ENCODE data around the gene ARHGAP32. TPM values are rescaled to one million over a fixed set of nuclear protein-coding genes. Genes with fewer than 3 reads are reported as not detected.

Gene ARHGAP32
- total RNA-seq, 1 donor from 2014 or later: 38.4 TPM

GRCh38 chr11:128929991-128930390, 262.1 kb downstream of the ARHGAP32 start:
- H3K27ac Mint-ChIP-seq (ENCODE audit: unreplicated experiment): no peak overlapping the region
- H3K36me3 Mint-ChIP-seq (ENCODE audit: low read depth): no peaks in the 10 kb centered on the region
- peak overlapping the region; percentile 76 for H3K4me3 Mint-ChIP-seq
- peaks cover 50% of the 10 kb centered on the region for H3K4me1 Mint-ChIP-seq
- no peak for DNase-seq (ENCODE audit: low read depth, low spot score)
- no peaks in the 10 kb centered on the region for H3K9me3 Mint-ChIP-seq
- TF ChIP-seq, protein P1, sequence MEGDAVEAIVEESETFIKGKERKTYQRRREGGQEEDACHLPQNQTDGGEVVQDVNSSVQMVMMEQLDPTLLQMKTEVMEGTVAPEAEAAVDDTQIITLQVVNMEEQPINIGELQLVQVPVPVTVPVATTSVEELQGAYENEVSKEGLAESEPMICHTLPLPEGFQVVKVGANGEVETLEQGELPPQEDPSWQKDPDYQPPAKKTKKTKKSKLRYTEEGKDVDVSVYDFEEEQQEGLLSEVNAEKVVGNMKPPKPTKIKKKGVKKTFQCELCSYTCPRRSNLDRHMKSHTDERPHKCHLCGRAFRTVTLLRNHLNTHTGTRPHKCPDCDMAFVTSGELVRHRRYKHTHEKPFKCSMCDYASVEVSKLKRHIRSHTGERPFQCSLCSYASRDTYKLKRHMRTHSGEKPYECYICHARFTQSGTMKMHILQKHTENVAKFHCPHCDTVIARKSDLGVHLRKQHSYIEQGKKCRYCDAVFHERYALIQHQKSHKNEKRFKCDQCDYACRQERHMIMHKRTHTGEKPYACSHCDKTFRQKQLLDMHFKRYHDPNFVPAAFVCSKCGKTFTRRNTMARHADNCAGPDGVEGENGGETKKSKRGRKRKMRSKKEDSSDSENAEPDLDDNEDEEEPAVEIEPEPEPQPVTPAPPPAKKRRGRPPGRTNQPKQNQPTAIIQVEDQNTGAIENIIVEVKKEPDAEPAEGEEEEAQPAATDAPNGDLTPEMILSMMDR (conservative IDR thresholded peaks at IDR 0.05): no peak
- peaks cover 31% of the 10 kb centered on the region for H3K27me3 Mint-ChIP-seq (ENCODE audit: low read depth)

GRCh38 chr11:128929468-128929867, 262.7 kb downstream of the ARHGAP32 start:
- TF ChIP-seq, protein P1 (conservative IDR thresholded peaks at IDR 0.05): no peak
- Mint-ChIP-seq H3K36me3 (ENCODE audit: low read depth) (no peaks in the 10 kb centered on the region), H3K4me3 (peak overlapping the region; percentile 76), H3K27ac (ENCODE audit: unreplicated experiment) (peak overlapping the region; percentile 28), H3K4me1 (peaks cover 53% of the 10 kb centered on the region), H3K27me3 (ENCODE audit: low read depth) (peaks cover 32% of the 10 kb centered on the region), H3K9me3 (no peaks in the 10 kb centered on the region)
- no peak for DNase-seq (ENCODE audit: low read depth, low spot score)

DNA sequence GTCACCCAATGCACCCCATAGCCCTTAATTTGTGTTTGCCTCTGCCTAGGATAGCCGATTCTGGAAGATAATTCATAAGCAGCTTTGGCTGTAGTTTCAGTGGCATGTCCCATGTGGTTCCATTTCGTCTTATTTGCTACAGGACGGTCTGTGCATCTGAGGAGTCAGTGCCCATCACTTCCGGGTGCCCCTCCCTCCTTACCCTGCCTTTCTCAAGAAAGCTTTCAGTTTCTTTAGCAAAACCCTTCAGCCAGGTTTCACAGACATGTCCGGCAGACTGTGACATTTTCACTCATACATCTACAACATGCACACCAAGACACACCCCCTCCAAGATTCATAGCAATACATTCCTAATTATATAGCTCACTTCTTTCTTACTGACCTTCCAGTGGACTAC, 263.7 kb downstream of the ARHGAP32 start:
- H3K4me1 Mint-ChIP-seq: peaks cover 46% of the 10 kb centered on the region
- no peaks in the 10 kb centered on the region for H3K36me3 Mint-ChIP-seq (ENCODE audit: low read depth)
- TF ChIP-seq, protein P1 (conservative IDR thresholded peaks at IDR 0.05): no peak
- H3K27me3 Mint-ChIP-seq (ENCODE audit: low read depth): peaks cover 37% of the 10 kb centered on the region
- H3K9me3 Mint-ChIP-seq: no peaks in the 10 kb centered on the region
- no peak overlapping the region for H3K27ac Mint-ChIP-seq (ENCODE audit: unreplicated experiment)
- H3K4me3 Mint-ChIP-seq: no peak overlapping the region
- DNase-seq (ENCODE audit: low read depth, low spot score): no peak

DNA sequence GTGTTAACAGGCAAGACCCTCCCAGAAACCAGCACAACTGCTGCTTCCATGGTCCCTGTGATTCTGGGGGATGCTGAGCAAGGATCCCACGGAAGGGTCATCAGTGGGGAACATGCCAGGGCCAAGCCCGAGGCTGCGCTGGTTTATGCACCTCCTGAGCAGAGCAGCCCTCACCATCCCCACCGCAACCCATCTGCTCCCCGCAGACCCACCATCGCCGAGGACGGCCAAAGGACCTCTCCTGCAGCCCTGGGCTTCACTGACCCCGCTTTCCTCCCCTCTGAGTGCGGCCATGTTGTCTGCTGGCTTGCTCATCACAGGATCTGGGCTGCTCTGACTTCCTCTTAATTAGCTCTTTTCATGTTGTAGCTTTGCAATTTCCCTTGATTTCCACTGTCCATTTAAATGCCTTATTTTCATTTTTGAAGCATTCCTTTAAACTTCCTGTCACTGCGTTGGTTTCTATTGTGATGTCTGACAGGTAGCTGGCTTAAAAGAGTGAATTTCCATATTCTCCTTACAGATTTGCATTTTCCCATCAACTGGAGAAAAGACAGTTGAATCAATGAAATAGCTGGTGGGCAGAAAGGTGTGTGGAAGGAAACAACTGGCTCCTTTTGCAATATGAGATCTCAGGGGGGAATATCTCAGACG, 264.3 kb downstream of the ARHGAP32 start:
- no peaks in the 10 kb centered on the region for H3K9me3 Mint-ChIP-seq
- H3K27me3 Mint-ChIP-seq (ENCODE audit: low read depth): peaks cover 37% of the 10 kb centered on the region
- H3K4me1 Mint-ChIP-seq: peaks cover 44% of the 10 kb centered on the region
- TF ChIP-seq, protein P1 (conservative IDR thresholded peaks at IDR 0.05): no peak
- no peak for DNase-seq (ENCODE audit: low read depth, low spot score)
- H3K4me3 Mint-ChIP-seq: no peak overlapping the region
- no peak overlapping the region for H3K27ac Mint-ChIP-seq (ENCODE audit: unreplicated experiment)
- H3K36me3 Mint-ChIP-seq (ENCODE audit: low read depth): no peaks in the 10 kb centered on the region

DNA sequence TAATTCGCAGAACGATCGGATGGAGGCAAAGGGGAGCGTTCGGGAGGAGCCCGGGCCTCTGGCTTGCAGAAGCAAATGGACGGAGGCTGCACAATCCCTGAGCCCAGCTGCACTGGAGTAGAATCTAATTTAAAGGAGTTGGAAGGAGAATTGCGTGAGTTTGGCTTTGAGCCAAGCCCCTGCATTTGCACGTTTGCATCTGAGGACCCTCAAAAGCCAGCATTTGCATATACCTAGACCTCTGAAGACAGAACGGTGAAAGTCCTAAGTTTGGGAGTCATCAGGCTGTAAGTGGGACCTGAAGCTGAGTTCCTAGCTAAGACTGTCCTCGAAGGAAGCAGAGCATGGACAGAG, 265.0 kb downstream of the ARHGAP32 start:
- no peak for DNase-seq (ENCODE audit: low read depth, low spot score)

More for the DNA sequence above, 265.0 kb downstream of the ARHGAP32 start:
- no peaks in the 10 kb centered on the region for H3K9me3 Mint-ChIP-seq
- TF ChIP-seq, protein P1 (conservative IDR thresholded peaks at IDR 0.05): no peak
- peaks cover 37% of the 10 kb centered on the region for H3K27me3 Mint-ChIP-seq (ENCODE audit: low read depth)
- H3K4me3 Mint-ChIP-seq: no peak overlapping the region
- no peak overlapping the region for H3K27ac Mint-ChIP-seq (ENCODE audit: unreplicated experiment)
- no peaks in the 10 kb centered on the region for H3K36me3 Mint-ChIP-seq (ENCODE audit: low read depth)
- H3K4me1 Mint-ChIP-seq: peaks cover 40% of the 10 kb centered on the region

Measured in neural crest cell (in vitro differentiated cells).